Neural cell (in vitro differentiated cells): Measurements from ENCODE around the gene OR10G6. TPM values are rescaled to one million over a fixed set of nuclear protein-coding genes. Genes with fewer than 3 reads are reported as not detected.
"Not testable (repeated sequence)": the region's sequence is repeated elsewhere in the genome, so short reads cannot be mapped to it uniquely, and the experiment has no call there.

Experiments
- H2AFZ ChIP-seq: fragments of 200-600, 300-800 bp; sonication (generic), shearing (Covaris generic); 2 replicates; pipeline ENCODE4 v1.6.0; 2014; ENCODE audit warnings: low read depth, mild to moderate bottlenecking, antibody characterized with exemption, low read length, moderate library complexity
- H3F3A ChIP-seq: fragments of 200-600 bp; shearing (Covaris generic); 2 replicates; pipeline ENCODE4 v1.6.1; 2016; ENCODE audit warnings: mild to moderate bottlenecking, moderate library complexity, mixed read lengths, antibody characterized with exemption, low read length; ENCODE audit not compliant: insufficient read depth, poor library complexity, severe bottlenecking
- H3K27ac ChIP-seq: fragments of 200-600, 300-800 bp; sonication (generic), shearing (Covaris generic); 2 replicates; pipeline ENCODE4 v1.5.1; 2014; ENCODE audit warnings: mild to moderate bottlenecking, low read length, moderate library complexity
- H3K27me3 ChIP-seq: fragments of 300-800, 200-600 bp; sonication (generic), shearing (Covaris generic); 2 replicates; pipeline ENCODE4 v1.6.0; 2014; ENCODE audit warnings: mild to moderate bottlenecking, low read depth, low read length, moderate library complexity; ENCODE audit not compliant: insufficient read depth
- H3K36me3 ChIP-seq: fragments of 300-800, 200-600 bp; sonication (generic), shearing (Covaris generic); 2 replicates; pipeline ENCODE4 v1.5.1; 2014; ENCODE audit warnings: mild to moderate bottlenecking, antibody characterized with exemption, low read length, moderate library complexity; ENCODE audit not compliant: insufficient read depth
- H3K4me2 ChIP-seq: fragments of 300-800, 200-600 bp; sonication (generic), shearing (Covaris generic); 2 replicates; pipeline ENCODE4 v1.6.0; 2014; ENCODE audit warnings: mild to moderate bottlenecking, low read length
- H3K4me3 ChIP-seq: fragments of 300-800, 200-600 bp; sonication (generic), shearing (Covaris generic); 2 replicates; pipeline ENCODE4 v1.5.1; 2014; ENCODE audit warnings: mild to moderate bottlenecking, low read length, moderate library complexity
- H3K79me2 ChIP-seq: fragments of 200-600 bp; shearing (Covaris generic); replicated peaks from 2 replicates; pipeline ENCODE4 v1.6.0; 2014; ENCODE audit warnings: mild to moderate bottlenecking, low read length, moderate library complexity; ENCODE audit not compliant: insufficient read depth
- H3K9ac ChIP-seq: fragments of 300-800, 200-600 bp; sonication (generic), shearing (Covaris generic); 2 replicates; pipeline ENCODE4 v1.6.1; 2016; ENCODE audit warnings: mild to moderate bottlenecking, low read length, mixed read lengths
- H3K9me2 ChIP-seq: fragments of 200-600 bp; shearing (Covaris generic); 2 replicates; pipeline ENCODE4 v1.6.1; 2016; ENCODE audit warnings: mild to moderate bottlenecking, low read length, mixed read lengths; ENCODE audit not compliant: insufficient read depth
- H3K9me3 ChIP-seq: fragments of 200-600, 300-800 bp; sonication (generic), shearing (Covaris generic); 2 replicates; pipeline ENCODE4 v1.6.1; 2016; ENCODE audit warnings: mild to moderate bottlenecking, mixed run types, low read length, moderate library complexity, mixed read lengths
- H4K20me1 ChIP-seq: fragments of 200-600 bp; shearing (Covaris generic); 2 replicates; pipeline ENCODE4 v1.6.1; 2016; ENCODE audit warnings: mild to moderate bottlenecking, mixed run types; ENCODE audit not compliant: insufficient read depth
- CTCF ChIP-seq: fragments of 450-650 bp; IDR thresholded peaks from 2 replicates; pipeline ENCODE4 v1.5.1; 2014; ENCODE audit warnings: antibody characterized with exemption, mild to moderate bottlenecking, moderate library complexity; ENCODE audit not compliant: poor library complexity, severe bottlenecking
- EP300 ChIP-seq: fragments of 450-650 bp; conservative IDR thresholded peaks from 2 replicates; pipeline ENCODE4 v1.6.1; 2014; ENCODE audit warnings: antibody characterized with exemption, mild to moderate bottlenecking, moderate library complexity; ENCODE audit not compliant: poor library complexity, severe bottlenecking
- EZH2 ChIP-seq: fragments of 200-600, 300-800 bp; shearing (Covaris generic), sonication (generic); IDR thresholded peaks from 2 replicates; pipeline ENCODE4 v1.6.1; 2014; ENCODE audit warnings: antibody characterized with exemption, low read length, borderline replicate concordance, mild to moderate bottlenecking; ENCODE audit not compliant: insufficient read depth, poor library complexity, severe bottlenecking
- MXI1 ChIP-seq: fragments of 450-650 bp; conservative IDR thresholded peaks from 2 replicates; pipeline ENCODE4 v1.6.1; 2014; ENCODE audit warnings: antibody characterized with exemption, mild to moderate bottlenecking; ENCODE audit not compliant: poor library complexity, severe bottlenecking
- POLR2AphosphoS5 ChIP-seq: IDR thresholded peaks from 2 replicates; pipeline ENCODE4 v1.6.1; 2012
- RAD21 ChIP-seq: fragments of 450-650 bp; conservative IDR thresholded peaks from 2 replicates; pipeline ENCODE4 v1.6.1; 2014; ENCODE audit warnings: antibody characterized with exemption, mild to moderate bottlenecking, moderate library complexity
- REST ChIP-seq: IDR thresholded peaks from 2 replicates; pipeline ENCODE4 v1.6.1; 2012; ENCODE audit warnings: borderline replicate concordance
- SMC3 ChIP-seq: fragments of 450-650 bp; conservative IDR thresholded peaks from 2 replicates; pipeline ENCODE4 v1.6.1; 2014; ENCODE audit warnings: antibody characterized with exemption, mild to moderate bottlenecking, moderate library complexity; ENCODE audit not compliant: poor library complexity
- TAF1 ChIP-seq: IDR thresholded peaks from 2 replicates; pipeline ENCODE4 v1.6.1; 2012; ENCODE audit warnings: low read depth
- polyA plus RNA-seq: library from polyadenylated mRNA; depleted of rRNA; stranded (reverse); fragments of >200 nt; gene quantifications from 2 replicates; pipeline ENCODE4 v1.2.3, GENCODE V29; 2014

The OR10G6 gene
- polyA plus RNA-seq, 1 donor from 2014 or later = not detected

GRCh38 chr11:124026498-124026897, 31.5 kb upstream of the OR10G6 start, which contains the start of gene OR10G8:
TSS of gene OR10G8 (plus strand) at chr11:124026798. CDS start at chr11:124029623, 2,825 bp downstream.
- no peak for TF ChIP-seq EZH2
- no peak for TF ChIP-seq REST
- TF ChIP-seq SMC3 = no peak
- TF ChIP-seq POLR2AphosphoS5 = no peak
- TF ChIP-seq TAF1 = no peak
- TF ChIP-seq EP300 = no peak
- TF ChIP-seq MXI1 = no peak
- no peak for TF ChIP-seq RAD21
- no peak for TF ChIP-seq CTCF
- Histone ChIP-seq H3K9me2 (no peaks in the 10 kb centered on the region), H3K9me3 (no peaks in the 10 kb centered on the region), H3K4me2 (no peak within 1 kb of the TSS), H2AFZ (no peak within 1 kb of the TSS), H4K20me1 (no peaks in the 10 kb centered on the region), H3K27me3 (no peaks in the 10 kb centered on the region), H3K9ac (no peak within 1 kb of the TSS), H3F3A (no peaks in the 10 kb centered on the region), H3K4me3 (no peak within 1 kb of the TSS), H3K79me2 (no peaks in the 10 kb centered on the region), H3K27ac (no peak within 1 kb of the TSS), H3K36me3 (no peaks in the 10 kb centered on the region)

- not testable (repeated sequence) for H2AFZ ChIP-seq, H4K20me1 ChIP-seq, H3K4me3 ChIP-seq, H3K27me3 ChIP-seq, H3K9me3 ChIP-seq, H3K79me2 ChIP-seq, H3K9ac ChIP-seq, H3K9me2 ChIP-seq, H3K4me2 ChIP-seq, H3K27ac ChIP-seq, H3K36me3 ChIP-seq, H3F3A ChIP-seq
Measured at GRCh38 chr11:124015837-124016236, 20.9 kb upstream of the OR10G6 start.

GRCh38 chr11:124012697-124013096, 17.7 kb upstream of the OR10G6 start, which contains the start of gene OR10G4:
TSS of gene OR10G4 (plus strand) at chr11:124012997. CDS start at chr11:124015575, 2,578 bp downstream.
- H4K20me1 ChIP-seq = no peaks in the 10 kb centered on the region
- TF ChIP-seq REST = no peak
- no peak for TF ChIP-seq EP300
- TF ChIP-seq EZH2 = no peak
- no peak for TF ChIP-seq CTCF
- TF ChIP-seq POLR2AphosphoS5 = no peak
- no peak for TF ChIP-seq MXI1
- TF ChIP-seq SMC3 = no peak
- TF ChIP-seq TAF1 = no peak
- TF ChIP-seq RAD21 = no peak
- H2AFZ ChIP-seq = no peak within 1 kb of the TSS
- H3F3A ChIP-seq = no peaks in the 10 kb centered on the region
- no peaks in the 10 kb centered on the region for H3K27me3 ChIP-seq
- H3K9me3 ChIP-seq = no peaks in the 10 kb centered on the region
- H3K9me2 ChIP-seq = no peaks in the 10 kb centered on the region
- no peaks in the 10 kb centered on the region for H3K36me3 ChIP-seq
- H3K79me2 ChIP-seq = no peaks in the 10 kb centered on the region
- H3K27ac ChIP-seq = no peak within 1 kb of the TSS
- no peak within 1 kb of the TSS for H3K4me3 ChIP-seq
- no peak within 1 kb of the TSS for H3K9ac ChIP-seq
- H3K4me2 ChIP-seq = no peak within 1 kb of the TSS
